Type B pancreatic cell (in vitro differentiated cells): ENCODE results near the gene FSTL5. TPM values are rescaled to one million over a fixed set of nuclear protein-coding genes. Genes with fewer than 3 reads are reported as not detected.

ENCODE experiments used
- DNase-seq: peaks from one replicate; pipeline ENCODE4 v3.0.0; 2021; ENCODE audit warnings: mixed read lengths; ENCODE audit not compliant: unreplicated experiment; ENCODE audit errors: extremely low spot score
- H3K27ac Mint-ChIP-seq: 2 replicates; pipeline ENCODE4 v1.8.0; 2021; ENCODE audit warnings: mild to moderate bottlenecking, mixed read lengths
- H3K27me3 Mint-ChIP-seq: 2 replicates; pipeline ENCODE4 v1.8.0; 2021; ENCODE audit warnings: mixed read lengths
- H3K36me3 Mint-ChIP-seq: 2 replicates; pipeline ENCODE4 v1.8.0; 2021; ENCODE audit warnings: mixed read lengths
- H3K4me1 Mint-ChIP-seq: one replicate; pipeline ENCODE4 v1.8.0; 2021; ENCODE audit warnings: mixed read lengths; ENCODE audit not compliant: unreplicated experiment
- H3K4me3 Mint-ChIP-seq: 2 replicates; pipeline ENCODE4 v1.8.0; 2021; ENCODE audit warnings: mild to moderate bottlenecking, mixed read lengths
- H3K9me3 Mint-ChIP-seq: 2 replicates; pipeline ENCODE4 v1.8.0; 2021; ENCODE audit warnings: mixed read lengths
- total RNA-seq: library from RNA; stranded (reverse); gene quantifications from 2 replicates; pipeline ENCODE4 v1.2.1, GENCODE V29; 2021; ENCODE audit warnings: low replicate concordance
- TF ChIP-seq, protein P1 (sequence below): fragments of 200-600 bp; sonication (generic); conservative IDR thresholded peaks from 2 replicates; pipeline ENCODE4 v1.5.0; 2021; ENCODE audit warnings: antibody characterized with exemption, mild to moderate bottlenecking

The FSTL5 gene
- total RNA-seq, 1 donor from 2014 or later = 3.6 TPM

- TF ChIP-seq, protein P1, sequence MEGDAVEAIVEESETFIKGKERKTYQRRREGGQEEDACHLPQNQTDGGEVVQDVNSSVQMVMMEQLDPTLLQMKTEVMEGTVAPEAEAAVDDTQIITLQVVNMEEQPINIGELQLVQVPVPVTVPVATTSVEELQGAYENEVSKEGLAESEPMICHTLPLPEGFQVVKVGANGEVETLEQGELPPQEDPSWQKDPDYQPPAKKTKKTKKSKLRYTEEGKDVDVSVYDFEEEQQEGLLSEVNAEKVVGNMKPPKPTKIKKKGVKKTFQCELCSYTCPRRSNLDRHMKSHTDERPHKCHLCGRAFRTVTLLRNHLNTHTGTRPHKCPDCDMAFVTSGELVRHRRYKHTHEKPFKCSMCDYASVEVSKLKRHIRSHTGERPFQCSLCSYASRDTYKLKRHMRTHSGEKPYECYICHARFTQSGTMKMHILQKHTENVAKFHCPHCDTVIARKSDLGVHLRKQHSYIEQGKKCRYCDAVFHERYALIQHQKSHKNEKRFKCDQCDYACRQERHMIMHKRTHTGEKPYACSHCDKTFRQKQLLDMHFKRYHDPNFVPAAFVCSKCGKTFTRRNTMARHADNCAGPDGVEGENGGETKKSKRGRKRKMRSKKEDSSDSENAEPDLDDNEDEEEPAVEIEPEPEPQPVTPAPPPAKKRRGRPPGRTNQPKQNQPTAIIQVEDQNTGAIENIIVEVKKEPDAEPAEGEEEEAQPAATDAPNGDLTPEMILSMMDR = no peak
- Mint-ChIP-seq H3K9me3 (no peaks in the 10 kb centered on the region), H3K36me3 (no peaks in the 10 kb centered on the region), H3K4me3 (no peak overlapping the region), H3K27me3 (no peaks in the 10 kb centered on the region), H3K27ac (no peak overlapping the region), H3K4me1 (no peaks in the 10 kb centered on the region)
- DNase-seq = no peak
Observed at GRCh38 chr4:161856711-161857326, 307.0 kb downstream of the FSTL5 start.

- TF ChIP-seq, protein P1 = no peak
- no peak for DNase-seq
- H3K4me3 Mint-ChIP-seq = no peak overlapping the region
- no peak overlapping the region for H3K27ac Mint-ChIP-seq
- H3K9me3 Mint-ChIP-seq = no peaks in the 10 kb centered on the region
- no peaks in the 10 kb centered on the region for H3K27me3 Mint-ChIP-seq
- no peaks in the 10 kb centered on the region for H3K36me3 Mint-ChIP-seq
- no peaks in the 10 kb centered on the region for H3K4me1 Mint-ChIP-seq
Observed at GRCh38 chr4:161850631-161851030, 313.2 kb downstream of the FSTL5 start.

DNA sequence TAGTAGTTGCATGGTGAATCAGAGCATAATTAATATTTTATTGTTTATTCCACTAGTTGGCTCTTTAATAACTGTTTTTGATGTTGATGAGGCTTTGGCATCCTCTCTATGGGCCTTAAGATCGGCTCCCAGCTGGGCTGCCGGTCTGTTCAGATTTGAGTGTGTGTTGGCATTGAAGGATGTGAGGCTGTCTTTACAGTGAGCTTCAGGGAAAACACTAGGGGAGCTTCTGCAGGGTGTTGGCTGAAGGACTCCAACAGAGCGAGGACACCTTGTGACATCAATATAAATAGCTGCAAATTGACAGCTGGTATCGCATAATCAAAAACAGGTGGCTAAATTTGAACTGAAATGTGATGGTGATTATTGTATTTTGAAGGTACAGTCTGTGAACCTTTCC lies 322.0 kb downstream of the FSTL5 start:
- Mint-ChIP-seq H3K36me3 (no peaks in the 10 kb centered on the region), H3K9me3 (no peaks in the 10 kb centered on the region), H3K27ac (no peak overlapping the region), H3K27me3 (no peaks in the 10 kb centered on the region), H3K4me3 (no peak overlapping the region), H3K4me1 (no peaks in the 10 kb centered on the region)
- no peak for DNase-seq
- TF ChIP-seq, protein P1 = no peak

DNA sequence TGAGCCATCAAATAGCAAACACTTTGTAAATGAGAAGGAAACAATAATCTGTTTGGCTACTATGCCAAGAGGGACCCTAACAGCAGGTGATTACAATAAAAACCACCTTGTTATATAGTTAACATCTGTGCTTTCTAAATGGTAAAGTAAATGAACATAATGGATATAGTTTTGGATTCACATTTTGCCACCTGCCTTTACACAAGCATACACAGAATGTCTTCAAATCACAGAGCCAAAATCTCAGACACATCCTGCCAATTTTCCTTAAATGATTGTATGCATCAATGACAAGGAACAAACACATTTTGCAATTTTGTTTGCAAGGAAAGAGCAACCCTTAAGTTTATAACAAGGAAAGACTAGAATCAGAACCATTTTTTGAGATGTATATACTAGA lies 334.2 kb downstream of the FSTL5 start:
- no peak for DNase-seq
- no peaks in the 10 kb centered on the region for H3K36me3 Mint-ChIP-seq
- no peaks in the 10 kb centered on the region for H3K9me3 Mint-ChIP-seq
- H3K27me3 Mint-ChIP-seq = no peaks in the 10 kb centered on the region
- H3K4me1 Mint-ChIP-seq = no peaks in the 10 kb centered on the region
- TF ChIP-seq, protein P1 = no peak
- H3K4me3 Mint-ChIP-seq = no peak overlapping the region
- H3K27ac Mint-ChIP-seq = no peak overlapping the region

DNA sequence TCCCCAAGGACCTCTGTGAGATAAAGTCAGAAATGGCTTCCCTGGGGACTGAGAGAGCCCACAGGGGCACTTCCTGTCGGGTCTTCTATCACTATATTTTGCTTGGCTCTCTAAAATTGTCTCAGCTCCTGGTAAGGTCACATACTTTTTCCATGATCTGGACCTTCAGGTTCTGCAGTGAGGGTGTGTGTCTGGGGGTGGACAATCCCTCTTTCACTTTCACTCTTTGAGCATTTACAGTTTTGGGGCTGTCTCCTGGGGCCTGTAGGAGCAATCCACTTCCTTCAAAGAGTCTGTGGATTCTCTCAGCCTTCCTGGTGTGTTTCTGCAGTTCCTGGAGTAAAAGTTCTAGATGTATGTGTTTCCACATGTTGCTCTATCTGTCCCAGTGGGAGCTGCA lies 335.7 kb downstream of the FSTL5 start:
- no peak for DNase-seq
- Mint-ChIP-seq H3K36me3 (no peaks in the 10 kb centered on the region), H3K27ac (no peak overlapping the region), H3K4me1 (no peaks in the 10 kb centered on the region), H3K9me3 (no peaks in the 10 kb centered on the region), H3K4me3 (no peak overlapping the region), H3K27me3 (no peaks in the 10 kb centered on the region)
- TF ChIP-seq, protein P1 = no peak

DNA sequence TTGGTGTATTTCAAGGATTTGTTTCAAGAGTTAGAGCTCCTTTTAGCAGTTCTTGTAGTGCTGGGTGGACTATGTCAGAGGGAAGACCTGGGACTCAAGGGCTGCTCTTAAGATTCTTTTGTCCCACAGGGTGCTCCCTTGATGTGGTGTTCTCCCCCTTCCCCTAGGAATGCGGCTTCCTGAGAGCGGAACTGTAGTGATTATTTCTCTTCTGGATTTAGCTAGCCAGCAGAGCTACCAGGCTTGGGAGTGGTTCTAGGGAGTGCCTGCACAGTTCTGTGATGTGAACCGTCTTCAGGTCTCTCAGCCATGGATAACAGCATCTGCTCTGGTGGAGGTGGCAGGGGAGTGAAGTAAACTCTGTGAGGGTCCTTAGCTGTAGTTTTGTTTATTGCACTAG lies 336.8 kb downstream of the FSTL5 start:
- TF ChIP-seq, protein P1 = no peak
- H3K4me1 Mint-ChIP-seq = no peaks in the 10 kb centered on the region

More for the DNA sequence above, 336.8 kb downstream of the FSTL5 start:
- Mint-ChIP-seq H3K4me3 (no peak overlapping the region), H3K27ac (no peak overlapping the region), H3K9me3 (no peaks in the 10 kb centered on the region), H3K36me3 (no peaks in the 10 kb centered on the region), H3K27me3 (no peaks in the 10 kb centered on the region)
- DNase-seq = no peak
